Activated CD4-positive, alpha-beta T cell treated with anti-CD3 and anti-CD28 coated beads for 1 hour (primary cell): ENCODE results near the gene STARD8.
"Not testable (repeated sequence)": the region's sequence is repeated elsewhere in the genome, so short reads cannot be mapped to it uniquely, and the experiment has no call there.

Source experiments
- DNase-seq: peaks from one replicate; pipeline ENCODE4 v3.0.0-alpha.2; 2020

STARD8 gene

GRCh38 chrX:68647156-68647957 lies at the start of gene STARD8:
TSS of gene STARD8 (plus strand) at chrX:68647666. CDS start at chrX:68647883, 217 bp downstream.
- no peak for DNase-seq

GRCh38 chrX:68598841-68599240 lies 48.6 kb upstream of the STARD8 start:
- DNase-seq, result no peak

GRCh38 chrX:68599256-68600152 lies 48.0 kb upstream of the STARD8 start:
- DNase-seq, result no peak

GRCh38 chrX:68604216-68604615 lies 43.2 kb upstream of the STARD8 start:
- DNase-seq, result not testable (repeated sequence)

GRCh38 chrX:68614733-68615132 lies 32.7 kb upstream of the STARD8 start:
- DNase-seq, result not testable (repeated sequence)

GRCh38 chrX:68627986-68628385 lies 19.5 kb upstream of the STARD8 start:
- no peak for DNase-seq

GRCh38 chrX:68629936-68630335 lies 17.5 kb upstream of the STARD8 start:
- not testable (repeated sequence) for DNase-seq

GRCh38 chrX:68631336-68631735 lies 16.1 kb upstream of the STARD8 start:
- DNase-seq, result no peak

- DNase-seq, result no peak
These were observed 15.0 kb upstream of the STARD8 start for GRCh38 chrX:68632491-68632890.

- DNase-seq, result no peak
These were observed 13.5 kb upstream of the STARD8 start for GRCh38 chrX:68633981-68634380.

GRCh38 chrX:68634649-68635227 lies 12.7 kb upstream of the STARD8 start:
- DNase-seq, result no peak

GRCh38 chrX:68640661-68641060 lies 6.8 kb upstream of the STARD8 start:
- no peak for DNase-seq

GRCh38 chrX:68644861-68645260 lies 2.6 kb upstream of the STARD8 start:
- no peak for DNase-seq

- DNase-seq, result no peak
These were observed 1.0 kb upstream of the STARD8 start for GRCh38 chrX:68646421-68646820.

- DNase-seq, result no peak
These were observed 1.5 kb downstream of the STARD8 start for GRCh38 chrX:68648960-68649359.

- DNase-seq, result no peak
These were observed 3.0 kb downstream of the STARD8 start for GRCh38 chrX:68650491-68650890.

GRCh38 chrX:68651110-68651509 lies 3.6 kb downstream of the STARD8 start:
- no peak for DNase-seq

- no peak for DNase-seq
These were observed 5.1 kb downstream of the STARD8 start for GRCh38 chrX:68652326-68653170.

GRCh38 chrX:68654693-68655092 lies 7.2 kb downstream of the STARD8 start:
- DNase-seq, result no peak

GRCh38 chrX:68656473-68656872 lies 9.0 kb downstream of the STARD8 start:
- not testable (repeated sequence) for DNase-seq

- no peak for DNase-seq
These were observed 11.1 kb downstream of the STARD8 start for GRCh38 chrX:68658530-68658929.

GRCh38 chrX:68659385-68659784 lies 11.9 kb downstream of the STARD8 start:
- DNase-seq, result no peak

GRCh38 chrX:68659786-68660185 lies 12.3 kb downstream of the STARD8 start:
- DNase-seq, result no peak
